Heart right ventricle (tissue), 16 donors: ENCODE measurements around the gene PRR15L. TPM values are rescaled to one million over a fixed set of nuclear protein-coding genes. Genes with fewer than 3 reads are reported as not detected.

Experiments
- ATAC-seq, 8 donors: fragments of 200-7000 bp; cut with Tn5 transposase; one replicate each; pipeline ENCODE4 v1.9.1; 2020; ENCODE audit warnings: mild to moderate bottlenecking in 8 of 8, moderate library complexity in 8 of 8, moderate number of reproducible peaks in 1 of 8
- DNase-seq, 2 donors: peaks; one replicate each; pipeline ENCODE4 v3.0.0-alpha.2; 2020
- H3K27ac ChIP-seq, 10 donors: fragments of 200-600 bp; sonication (generic) in 2 of 10; one replicate each; pipeline versions ENCODE4 v1.5.0 to v1.8.0; 2020 to 2022; ENCODE audit warnings: mild to moderate bottlenecking in 3 of 10
- H3K27me3 ChIP-seq, 7 donors: fragments of 200-600 bp; one replicate each; pipeline ENCODE4 v1.8.0; 2021 to 2022; ENCODE audit warnings: mild to moderate bottlenecking in 2 of 7
- H3K36me3 ChIP-seq, 9 donors: fragments of 200-600 bp; sonication (generic) in 1 of 9; one replicate each; pipeline versions ENCODE4 v1.5.0 to v1.8.0; 2020 to 2022; ENCODE audit warnings: mild to moderate bottlenecking in 2 of 9
- H3K4me1 ChIP-seq, 9 donors: fragments of 200-600 bp; sonication (generic) in 1 of 9; one replicate each; pipeline versions ENCODE4 v1.5.0 to v1.8.0; 2020 to 2022; ENCODE audit warnings: mild to moderate bottlenecking in 4 of 9
- H3K4me3 ChIP-seq, 10 donors: fragments of 200-600 bp; sonication (generic) in 2 of 10; one replicate each; pipeline versions ENCODE4 v1.5.0 to v1.8.0; 2020 to 2022; ENCODE audit warnings: mild to moderate bottlenecking in 7 of 10, moderate library complexity in 2 of 10
- H3K9me3 ChIP-seq, 11 donors: fragments of 200-600 bp in 10 of 11; sonication (generic) in 2 of 11; one replicate each; pipeline versions ENCODE4 v1.5.0 to v1.8.0; 2013 to 2022; ENCODE audit warnings: mild to moderate bottlenecking in 2 of 11, control low read depth in 1 of 11, moderate library complexity in 1 of 11
- WGBS, 2 donors: extraction: QIAGEN DNeasy Blood & Tissue Kit; methylation state at CpG; one replicate each; pipeline ENCODE4 v1.1.7; 2013; ENCODE audit warnings: inconsistent platforms in 1 of 2; 5-methylcytosine and 5-hydroxymethylcytosine counted together
- intact Hi-C, 10 donors: fragments of 100-400 bp; cut with DNase I; formaldehyde crosslinking; loops; one replicate each; pipeline versions ENCODE4 v1.11.1 to v1.14.2; 2022
- polyA plus RNA-seq, 2 donors: library from polyadenylated mRNA; stranded (reverse); fragments of 200-250 nt; gene quantifications; one replicate each; pipeline ENCODE4 v1.2.3, GENCODE V29; 2013
- total RNA-seq, 10 donors: library from RNA; stranded (reverse); fragmentation: NEBNext Ultra II Directional in 3 of 10; extraction: Animal tissue kit (Norgen Biotek cat#: 25700) in 3 of 10; gene quantifications; one replicate each; pipeline versions ENCODE4 v1.2.1 to v1.2.4, GENCODE V29; 2021 to 2023
- TF ChIP-seq, protein P1 (sequence below), 9 donors: fragments of 200-600 bp; sonication (generic) in 2 of 9; IDR thresholded peaks; one replicate each; pipeline versions ENCODE4 v1.5.0 to v1.8.0; 2021 to 2022; ENCODE audit warnings: antibody characterized with exemption in 9 of 9, mild to moderate bottlenecking in 5 of 9, moderate library complexity in 1 of 9
- donor health status: Arrhythmogenic right ventricular cardiomyopathy.
- donor health status: ischemic (EF 13 %, LVEDD 7.1; RV severe dilation, severe dysfunction).
- donor health status: healthy with polysubstance abuse.
- donor health status: DM: no; HTN: yes; CAD: no.
- donor health status: DM: no; HTN: no; CAD: no.
- donor health status: ischemic (EF 25% LVEDD 6.9; RV normal size, moderate dysfunction).
- donor health status: ischemic (EF 25% LVEDD 5.7; RV mildly dilated, moderate dysfunction).
- donor health status: healthy.
- donor health status: DM: yes; HTN: yes; CAD: no.
- donor health status: Ischemic cardiomyopathy.
- donor health status: ischemic (EF 35%, LVEDD 5.7; RV mildly dilated, moderate dysfunction).
- donor health status: nonischemic (EF 11% LVEDD 7.7; RV severe dilation, severe dysfunction).
- donor health status: DM: yes; HTN: yes; CAD: no.
- donor health status: PGD.
- donor health status: ischemic (EF 29% LVEDD 5.4; RV normal size, mild dysfunction).
- donor health status: nonischemic (EF 23%, LVEDD 6.1; RV moderate dilation, normal function).

PRR15L gene
- total and polyA plus RNA-seq, 12 donors = not detected

DNA sequence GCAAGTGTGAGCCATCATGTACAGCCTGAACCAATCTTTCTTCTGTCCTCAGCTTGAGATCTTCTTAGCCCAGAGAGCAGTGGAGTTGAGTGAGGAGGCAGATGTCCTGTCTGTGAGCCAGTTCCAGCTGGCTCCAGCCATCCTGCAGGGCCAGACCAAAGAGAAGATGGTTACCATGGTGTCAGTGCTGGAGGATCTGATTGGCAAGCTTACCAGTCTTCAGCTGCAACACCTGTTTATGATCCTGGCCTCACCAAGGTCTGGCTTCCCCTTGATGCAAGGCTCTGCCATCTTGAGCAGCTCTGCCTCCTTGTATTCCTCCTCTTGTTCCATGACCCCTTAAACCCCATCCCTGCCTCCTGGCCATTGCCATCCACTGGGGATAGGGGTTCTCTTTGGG, 22.9 kb upstream of the PRR15L start:
- TF ChIP-seq, protein P1, sequence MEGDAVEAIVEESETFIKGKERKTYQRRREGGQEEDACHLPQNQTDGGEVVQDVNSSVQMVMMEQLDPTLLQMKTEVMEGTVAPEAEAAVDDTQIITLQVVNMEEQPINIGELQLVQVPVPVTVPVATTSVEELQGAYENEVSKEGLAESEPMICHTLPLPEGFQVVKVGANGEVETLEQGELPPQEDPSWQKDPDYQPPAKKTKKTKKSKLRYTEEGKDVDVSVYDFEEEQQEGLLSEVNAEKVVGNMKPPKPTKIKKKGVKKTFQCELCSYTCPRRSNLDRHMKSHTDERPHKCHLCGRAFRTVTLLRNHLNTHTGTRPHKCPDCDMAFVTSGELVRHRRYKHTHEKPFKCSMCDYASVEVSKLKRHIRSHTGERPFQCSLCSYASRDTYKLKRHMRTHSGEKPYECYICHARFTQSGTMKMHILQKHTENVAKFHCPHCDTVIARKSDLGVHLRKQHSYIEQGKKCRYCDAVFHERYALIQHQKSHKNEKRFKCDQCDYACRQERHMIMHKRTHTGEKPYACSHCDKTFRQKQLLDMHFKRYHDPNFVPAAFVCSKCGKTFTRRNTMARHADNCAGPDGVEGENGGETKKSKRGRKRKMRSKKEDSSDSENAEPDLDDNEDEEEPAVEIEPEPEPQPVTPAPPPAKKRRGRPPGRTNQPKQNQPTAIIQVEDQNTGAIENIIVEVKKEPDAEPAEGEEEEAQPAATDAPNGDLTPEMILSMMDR (IDR thresholded peaks at IDR 0.05) = no peak

DNA sequence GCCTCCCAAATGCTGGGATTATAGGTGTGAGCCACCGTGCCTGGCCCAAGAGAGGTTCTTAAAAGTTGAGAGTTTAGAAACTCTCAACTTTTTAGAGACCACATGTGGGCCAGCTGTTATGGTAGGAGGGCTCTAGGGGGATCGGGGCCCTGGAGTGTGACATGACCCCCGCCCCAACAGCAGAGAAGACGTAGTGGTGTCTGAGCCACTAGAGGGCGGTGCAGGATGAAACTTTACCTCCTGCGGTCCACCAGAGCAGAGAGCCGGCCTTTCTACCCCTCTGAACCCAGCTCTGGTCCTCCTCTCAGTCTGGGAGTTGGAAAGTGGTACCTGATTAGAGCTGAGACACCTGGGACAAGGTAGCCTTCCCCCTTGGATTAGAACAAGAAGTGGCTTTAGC, 20.6 kb upstream of the PRR15L start:
- Histone ChIP-seq H3K9me3 (no peaks in the 10 kb centered on the region), H3K27me3 (no peaks in the 10 kb centered on the region), H3K4me3 (no peak overlapping the region), H3K27ac (no peak overlapping the region), H3K36me3 (peaks cover 0 to 100% (median 65%) of the 10 kb centered on the region in 9 donors), H3K4me1 (peaks cover 0 to 28% (median 2%) of the 10 kb centered on the region in 9 donors)
- DNase-seq (peak; percentile 42), ATAC-seq (peak in 7 of 8 donors; percentile 58 to 77 (median 72))
- intact Hi-C loops = loop anchor here in 9 of 10 donors (1.0 to 2.0 kb wide), 4 partner anchors 32 to 40 kb away; no protein-coding TSS in a partner anchor
- 15 to 27% methylated on average over 7 of the region's 7 CpGs for WGBS, 2 donors
- TF ChIP-seq, protein P1 (IDR thresholded peaks at IDR 0.05) = peak; percentile 54 to 79 (median 75)

More for the DNA sequence above, 22.9 kb upstream of the PRR15L start:
- intact Hi-C loops = loop anchor here in 1 of 10 donors (5.0 kb wide), 1 partner anchor 37 kb away; no protein-coding TSS in a partner anchor
- no peak for ATAC-seq
- Histone ChIP-seq H3K27ac (no peak overlapping the region), H3K4me3 (no peak overlapping the region), H3K27me3 (no peaks in the 10 kb centered on the region), H3K4me1 (peaks cover 0 to 37% (median 15%) of the 10 kb centered on the region in 9 donors), H3K36me3 (peaks cover 0 to 97% (median 56%) of the 10 kb centered on the region in 9 donors), H3K9me3 (no peaks in the 10 kb centered on the region)
- DNase-seq = no peak

DNA sequence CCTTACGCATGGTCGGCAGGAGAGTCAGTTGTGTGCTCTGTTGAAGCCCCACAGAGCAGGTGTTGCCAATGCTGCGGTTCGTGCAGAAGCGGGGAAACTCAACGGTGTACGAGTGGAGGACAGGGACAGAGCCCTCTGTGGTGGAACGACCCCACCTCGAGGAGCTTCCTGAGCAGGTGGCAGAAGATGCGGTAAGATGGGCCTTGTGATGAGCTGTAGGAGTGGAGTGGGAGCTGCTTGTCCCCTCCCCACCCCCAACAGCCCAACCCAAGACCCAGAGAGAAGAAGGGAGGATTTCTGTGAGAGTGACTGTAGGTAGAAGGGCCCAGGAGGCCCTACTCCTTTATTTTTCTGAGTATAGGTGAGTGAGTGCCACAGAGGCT, 18.1 kb upstream of the PRR15L start:
- H3K4me3 ChIP-seq = no peak overlapping the region
- ATAC-seq = no peak
- no peak overlapping the region for H3K27ac ChIP-seq
- intact Hi-C loops = no loop called here
- TF ChIP-seq, protein P1 (IDR thresholded peaks at IDR 0.05) = no peak
- H3K9me3 ChIP-seq = no peaks in the 10 kb centered on the region
- H3K4me1 ChIP-seq = peaks cover 0 to 20% (median 12%) of the 10 kb centered on the region in 9 donors
- H3K27me3 ChIP-seq = no peaks in the 10 kb centered on the region
- H3K36me3 ChIP-seq = peaks cover 0 to 83% (median 52%) of the 10 kb centered on the region in 9 donors
- no peak for DNase-seq
- WGBS, 2 donors = 91 to 93% methylated on average over 10 of the region's 10 CpGs

DNA sequence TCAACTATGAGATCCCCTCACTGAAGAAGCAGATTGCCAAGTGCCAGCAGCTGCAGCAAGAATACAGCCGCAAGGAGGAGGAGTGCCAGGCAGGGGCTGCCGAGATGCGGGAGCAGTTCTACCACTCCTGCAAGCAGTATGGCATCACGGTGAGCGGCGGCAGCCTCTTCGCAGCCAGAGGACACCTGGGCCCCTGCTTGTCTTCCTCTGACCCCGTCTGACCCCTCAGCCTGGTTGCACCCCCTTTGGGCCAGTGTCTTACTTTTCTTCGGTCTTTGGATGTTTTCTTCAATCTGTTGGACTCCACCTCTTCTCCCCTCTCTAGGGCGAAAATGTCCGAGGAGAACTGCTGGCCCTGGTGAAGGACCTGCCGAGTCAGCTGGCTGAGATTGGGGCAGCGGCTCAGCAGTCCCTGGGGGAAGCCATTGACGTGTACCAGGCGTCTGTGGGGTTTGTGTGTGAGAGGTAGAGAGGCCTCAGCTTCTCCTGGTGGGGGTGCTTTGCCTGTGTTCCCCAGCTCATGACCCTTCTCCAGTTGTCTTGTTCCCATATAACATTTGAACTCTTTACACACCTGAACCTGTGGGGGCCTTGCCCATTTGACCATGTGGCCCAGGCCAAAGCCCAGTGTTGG, 17.6 kb upstream of the PRR15L start:
- Histone ChIP-seq H3K9me3 (no peaks in the 10 kb centered on the region), H3K4me1 (peaks cover under 1 to 21% (median 14%) of the 10 kb centered on the region in 9 donors), H3K4me3 (no peak overlapping the region), H3K36me3 (peaks cover 0 to 78% (median 47%) of the 10 kb centered on the region in 9 donors), H3K27me3 (no peaks in the 10 kb centered on the region), H3K27ac (no peak overlapping the region)
- WGBS, 2 donors = 80 to 85% methylated on average over 15 of the region's 15 CpGs
- intact Hi-C loops = no loop called here
- DNase-seq (no peak), ATAC-seq (no peak)
- TF ChIP-seq, protein P1 (IDR thresholded peaks at IDR 0.05) = no peak
